Central memory CD8-positive, alpha-beta T cell (primary cell): ENCODE data around the gene C4B.
"Not testable (repeated sequence)": the region's sequence is repeated elsewhere in the genome, so short reads cannot be mapped to it uniquely, and the experiment has no call there.

Source experiments
- ATAC-seq: fragments of 150-1000 bp; cut with Tn5 transposase; replicated peaks from 2 replicates; pipeline ENCODE4 v1.10.0; 2022; ENCODE audit warnings: mild to moderate bottlenecking, moderate FRiP score, moderate number of reproducible peaks; ENCODE audit not compliant: poor library complexity, severe bottlenecking; ENCODE audit errors: extremely low read depth
- DNase-seq, 2 donors: peaks; one replicate each; pipeline ENCODE4 v3.0.0; 2021; ENCODE audit warnings: low spot score in 2 of 2
- H3K27ac Mint-ChIP-seq: one replicate; pipeline ENCODE4 v1.8.0; 2022; ENCODE audit warnings: low read depth, mild to moderate bottlenecking, moderate library complexity, mixed read lengths
- H3K27me3 Mint-ChIP-seq: one replicate; pipeline ENCODE4 v1.8.0; 2022; ENCODE audit warnings: mixed read lengths
- H3K36me3 Mint-ChIP-seq: one replicate; pipeline ENCODE4 v1.8.0; 2022; ENCODE audit warnings: mild to moderate bottlenecking, moderate library complexity, mixed read lengths; ENCODE audit not compliant: insufficient read depth
- H3K4me1 Mint-ChIP-seq: one replicate; pipeline ENCODE4 v1.8.0; 2022; ENCODE audit warnings: mixed read lengths
- H3K4me3 Mint-ChIP-seq: one replicate; pipeline ENCODE4 v1.8.0; 2022; ENCODE audit warnings: mild to moderate bottlenecking, moderate library complexity, mixed read lengths
- H3K9me3 Mint-ChIP-seq: one replicate; pipeline ENCODE4 v1.8.0; 2022; ENCODE audit warnings: mixed read lengths

Gene C4B

DNA sequence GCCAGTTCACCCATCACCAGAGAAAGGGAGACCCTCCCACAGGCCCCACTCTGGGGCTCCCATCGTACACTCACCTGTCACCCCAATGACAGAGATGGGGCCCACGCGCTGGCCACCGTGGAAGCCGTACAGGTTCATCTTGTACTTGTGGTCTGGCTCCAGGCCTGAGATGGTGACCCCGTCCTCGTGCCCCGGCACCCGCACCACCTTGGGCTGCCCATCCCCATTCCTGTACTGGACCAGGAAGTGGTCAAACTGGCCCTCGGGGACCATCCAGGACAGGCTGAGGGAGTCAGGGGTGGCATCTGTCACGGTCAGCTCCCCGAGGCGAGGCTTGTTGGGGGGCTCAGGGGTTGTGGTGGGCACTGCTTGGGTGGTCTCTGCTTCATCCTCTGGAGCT is 38.7 kb downstream of the C4B start:
- peaks cover 39% of the 10 kb centered on the region for H3K27me3 Mint-ChIP-seq
- not testable (repeated sequence) for DNase-seq, H3K36me3 Mint-ChIP-seq, H3K4me3 Mint-ChIP-seq, H3K27ac Mint-ChIP-seq, ATAC-seq, H3K9me3 Mint-ChIP-seq, H3K4me1 Mint-ChIP-seq

DNA sequence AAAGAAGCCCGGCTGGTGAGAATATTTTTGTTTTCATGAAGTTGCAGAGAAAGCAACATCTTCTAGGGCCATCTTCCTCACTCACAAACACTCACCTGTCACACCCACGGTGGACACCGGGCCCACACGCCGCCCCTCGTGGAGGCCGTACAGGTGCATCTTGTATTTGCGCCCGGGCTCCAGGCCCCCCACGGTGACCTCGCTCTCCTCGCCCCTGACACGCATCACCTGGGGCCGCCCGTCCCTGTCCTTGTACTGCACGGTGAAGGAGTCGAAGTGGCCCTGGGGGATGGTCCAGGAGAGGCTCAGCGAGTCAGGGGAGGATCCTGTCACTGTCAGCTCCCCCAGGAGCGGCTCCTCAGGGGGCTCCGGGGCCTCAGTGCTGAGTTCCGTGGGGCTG is 41.2 kb downstream of the C4B start:
- H3K27ac Mint-ChIP-seq, H3K4me3 Mint-ChIP-seq, H3K4me1 Mint-ChIP-seq, H3K36me3 Mint-ChIP-seq, ATAC-seq, H3K9me3 Mint-ChIP-seq, DNase-seq: not testable (repeated sequence)
- peaks cover 41% of the 10 kb centered on the region for H3K27me3 Mint-ChIP-seq

- ATAC-seq (no peak), DNase-seq (no peak)
- Mint-ChIP-seq H3K9me3 (no peaks in the 10 kb centered on the region), H3K4me1 (no peaks in the 10 kb centered on the region), H3K4me3 (no peak overlapping the region), H3K36me3 (no peaks in the 10 kb centered on the region), H3K27me3 (peaks cover 41% of the 10 kb centered on the region), H3K27ac (no peak overlapping the region)
These were observed 41.7 kb downstream of the C4B start for GRCh38 chr6:32056254-32056653.

- Mint-ChIP-seq H3K9me3 (no peaks in the 10 kb centered on the region), H3K4me3 (no peak overlapping the region), H3K36me3 (no peaks in the 10 kb centered on the region), H3K4me1 (no peaks in the 10 kb centered on the region), H3K27ac (no peak overlapping the region), H3K27me3 (peaks cover 41% of the 10 kb centered on the region)
- no peak for ATAC-seq
- no peak for DNase-seq
These were observed 43.4 kb downstream of the C4B start for GRCh38 chr6:32057966-32058365.

GRCh38 chr6:32058511-32058963 is 43.9 kb downstream of the C4B start:
- H3K4me3 Mint-ChIP-seq = no peak overlapping the region
- ATAC-seq = no peak
- H3K27me3 Mint-ChIP-seq = peaks cover 41% of the 10 kb centered on the region
- no peak overlapping the region for H3K27ac Mint-ChIP-seq
- DNase-seq = no peak
- H3K4me1 Mint-ChIP-seq = no peaks in the 10 kb centered on the region
- H3K9me3 Mint-ChIP-seq = no peaks in the 10 kb centered on the region
- no peaks in the 10 kb centered on the region for H3K36me3 Mint-ChIP-seq

- H3K4me3 Mint-ChIP-seq = no peak overlapping the region
- no peak for ATAC-seq
- no peaks in the 10 kb centered on the region for H3K4me1 Mint-ChIP-seq
- no peaks in the 10 kb centered on the region for H3K9me3 Mint-ChIP-seq
- H3K27me3 Mint-ChIP-seq = peaks cover 19% of the 10 kb centered on the region
- H3K27ac Mint-ChIP-seq = no peak overlapping the region
- no peaks in the 10 kb centered on the region for H3K36me3 Mint-ChIP-seq
- DNase-seq = no peak
These were observed 46.5 kb downstream of the C4B start for GRCh38 chr6:32060966-32061655.

- H3K27ac Mint-ChIP-seq = no peak overlapping the region
- H3K27me3 Mint-ChIP-seq = peaks cover 10% of the 10 kb centered on the region
- H3K9me3 Mint-ChIP-seq = no peaks in the 10 kb centered on the region
- ATAC-seq = no peak
- no peak for DNase-seq
- H3K36me3 Mint-ChIP-seq = no peaks in the 10 kb centered on the region
- no peaks in the 10 kb centered on the region for H3K4me1 Mint-ChIP-seq
- H3K4me3 Mint-ChIP-seq = no peak overlapping the region
These were observed 50.1 kb downstream of the C4B start for GRCh38 chr6:32064706-32065105.

- ATAC-seq, DNase-seq, H3K36me3 Mint-ChIP-seq, H3K4me3 Mint-ChIP-seq, H3K9me3 Mint-ChIP-seq, H3K27ac Mint-ChIP-seq, H3K4me1 Mint-ChIP-seq: not testable (repeated sequence)
- peaks cover 23% of the 10 kb centered on the region for H3K27me3 Mint-ChIP-seq
These were observed 52.9 kb downstream of the C4B start for GRCh38 chr6:32067521-32067920.

DNA sequence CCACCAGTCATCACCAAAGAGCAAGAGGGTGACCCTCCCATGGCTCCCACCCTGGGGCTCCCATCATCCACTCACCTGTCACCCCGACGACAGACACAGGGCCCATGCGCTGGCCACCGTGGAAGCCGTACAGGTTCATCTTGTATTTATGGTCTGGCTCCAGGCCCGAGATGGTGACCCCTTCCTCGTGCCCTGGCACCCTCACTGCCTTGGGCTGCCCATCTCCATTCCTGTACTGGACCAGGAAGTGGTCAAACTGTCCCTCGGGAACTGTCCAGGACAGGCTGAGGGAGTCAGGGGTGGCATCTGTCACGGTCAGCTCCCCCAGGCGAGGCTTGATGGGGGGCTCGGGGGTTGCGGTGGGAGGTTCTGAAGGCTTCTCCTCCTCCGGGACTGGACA is 53.7 kb downstream of the C4B start:
- peaks cover 30% of the 10 kb centered on the region for H3K27me3 Mint-ChIP-seq
- H3K9me3 Mint-ChIP-seq, H3K4me3 Mint-ChIP-seq, H3K36me3 Mint-ChIP-seq, H3K27ac Mint-ChIP-seq, ATAC-seq, H3K4me1 Mint-ChIP-seq, DNase-seq: not testable (repeated sequence)

- ATAC-seq (no peak), DNase-seq (no peak)
- Mint-ChIP-seq H3K4me3 (no peak overlapping the region), H3K27ac (no peak overlapping the region), H3K4me1 (no peaks in the 10 kb centered on the region), H3K27me3 (peaks cover 33% of the 10 kb centered on the region), H3K36me3 (no peaks in the 10 kb centered on the region), H3K9me3 (no peaks in the 10 kb centered on the region)
These were observed 54.3 kb downstream of the C4B start for GRCh38 chr6:32068867-32069266.

DNA sequence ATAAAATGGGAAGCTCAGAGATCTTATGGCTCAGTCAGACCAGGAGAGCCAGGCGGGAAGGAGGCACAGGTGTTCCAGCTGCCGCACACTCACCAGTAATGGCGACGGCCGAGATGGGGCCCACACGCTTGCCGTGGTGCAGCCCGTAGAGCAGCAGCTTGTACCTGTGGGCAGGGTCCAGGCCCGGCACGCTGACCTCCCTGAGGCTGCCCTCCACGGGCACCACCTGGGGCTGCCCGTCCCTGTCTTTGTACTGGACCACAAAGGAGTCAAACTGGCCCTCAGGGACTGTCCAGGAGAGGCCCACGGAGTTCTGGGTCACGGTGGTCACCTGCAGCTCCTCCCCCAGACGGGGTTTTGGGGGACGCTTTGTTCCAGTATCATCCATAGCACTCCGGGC is 54.9 kb downstream of the C4B start:
- Mint-ChIP-seq H3K9me3 (no peaks in the 10 kb centered on the region), H3K36me3 (no peaks in the 10 kb centered on the region), H3K4me1 (no peaks in the 10 kb centered on the region), H3K27ac (no peak overlapping the region), H3K27me3 (peaks cover 37% of the 10 kb centered on the region), H3K4me3 (no peak overlapping the region)
- DNase-seq (no peak), ATAC-seq (no peak)

DNA sequence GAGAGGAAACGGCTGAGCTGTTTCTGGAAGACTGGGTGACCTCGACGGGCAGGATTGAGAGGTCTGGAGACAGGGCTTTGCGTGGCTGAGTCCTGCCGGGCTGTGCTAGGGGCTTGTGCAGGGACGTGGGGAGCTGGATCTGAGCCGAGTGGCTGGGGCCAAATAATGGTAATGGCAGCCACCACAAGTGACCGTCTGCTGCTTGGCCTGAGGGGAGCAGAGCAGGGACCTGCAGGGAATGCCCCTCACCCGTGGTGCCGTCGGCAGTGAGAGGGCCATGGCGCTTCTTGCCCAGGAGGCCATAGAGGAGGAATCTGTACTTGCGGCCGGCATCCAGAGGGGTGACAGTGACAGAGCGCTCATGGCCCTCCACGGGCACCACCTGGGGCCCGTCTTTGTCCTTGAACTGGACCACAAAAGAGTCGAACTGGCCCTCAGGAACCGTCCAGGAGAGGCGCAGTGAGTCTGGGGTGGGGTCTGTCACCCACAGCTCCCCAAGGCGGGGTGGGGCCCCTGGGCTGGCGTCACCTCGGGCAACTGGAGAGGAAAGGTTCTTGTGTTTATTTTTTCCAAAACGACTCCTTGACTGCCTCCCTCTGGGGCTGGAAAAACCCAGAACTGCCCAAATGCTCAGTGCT is 55.4 kb downstream of the C4B start:
- DNase-seq (no peak), ATAC-seq (no peak)
- H3K4me3 Mint-ChIP-seq = no peak overlapping the region
- no peaks in the 10 kb centered on the region for H3K9me3 Mint-ChIP-seq
- peaks cover 42% of the 10 kb centered on the region for H3K27me3 Mint-ChIP-seq
- no peaks in the 10 kb centered on the region for H3K4me1 Mint-ChIP-seq
- no peaks in the 10 kb centered on the region for H3K36me3 Mint-ChIP-seq
- peak overlapping the region; percentile 80 for H3K27ac Mint-ChIP-seq

DNA sequence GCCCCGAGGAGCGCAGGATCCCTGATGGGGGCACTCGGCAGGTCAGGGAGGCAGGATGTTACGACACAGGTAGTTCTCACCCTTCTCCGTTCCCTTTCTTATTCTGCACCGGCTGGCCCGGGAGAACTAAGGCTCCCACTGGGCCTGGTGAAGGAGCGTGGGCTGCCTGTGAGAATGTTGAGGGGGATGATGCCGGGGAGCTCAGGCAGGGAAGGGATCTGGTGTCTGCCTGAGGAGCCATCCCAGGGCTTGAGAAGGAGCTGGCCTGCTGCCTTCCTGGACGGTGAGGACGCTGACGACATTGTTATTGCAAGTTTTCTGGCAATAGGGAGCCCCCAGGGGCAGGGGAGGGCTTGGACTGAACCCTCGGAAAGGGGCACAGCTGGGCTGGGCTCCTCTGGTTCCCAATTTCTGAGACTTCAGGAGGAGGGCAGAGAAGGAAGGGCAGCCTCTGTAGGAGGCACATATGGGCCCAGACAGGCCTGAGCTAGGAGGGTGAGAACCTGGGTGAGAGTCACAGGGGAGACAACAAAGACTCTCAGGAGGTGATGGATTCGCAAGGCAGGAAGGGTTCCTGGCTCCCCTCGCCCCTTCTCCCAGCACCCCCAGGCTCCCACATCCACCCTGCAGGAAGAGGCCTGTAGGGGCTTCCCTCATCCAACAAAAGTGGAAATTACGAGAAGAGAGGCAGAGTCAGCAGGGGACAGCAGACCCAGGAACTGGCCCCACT is 56.4 kb downstream of the C4B start:
- H3K27ac Mint-ChIP-seq = peak overlapping the region; percentile 80

More for the DNA sequence above, 56.4 kb downstream of the C4B start:
- Mint-ChIP-seq H3K9me3 (no peaks in the 10 kb centered on the region), H3K36me3 (no peaks in the 10 kb centered on the region), H3K4me3 (no peak overlapping the region), H3K27me3 (peaks cover 48% of the 10 kb centered on the region), H3K4me1 (no peaks in the 10 kb centered on the region)
- DNase-seq (no peak), ATAC-seq (no peak)
